ENCODE results near the gene AFF4.

DNA sequence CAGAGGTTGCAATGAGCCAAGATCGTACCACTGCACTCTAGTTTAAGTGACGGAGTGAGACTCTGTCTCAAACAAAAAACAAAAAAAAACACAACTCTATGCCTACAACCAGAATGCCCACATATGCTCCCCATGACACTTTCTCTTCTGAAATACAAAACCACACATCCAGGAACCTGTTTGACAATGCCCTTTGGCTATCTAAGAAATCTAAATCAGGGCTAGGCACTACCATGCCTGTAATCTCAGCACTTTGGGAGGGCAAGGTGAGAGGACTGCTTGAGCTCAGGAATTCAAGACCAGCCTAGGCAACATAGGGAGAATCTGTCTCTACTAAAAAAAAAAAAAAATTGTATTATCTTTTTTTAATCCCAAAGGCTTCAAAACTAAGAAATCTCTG lies 10.6 kb downstream of the AFF4 start:
- TF ChIP-seq, protein P1, sequence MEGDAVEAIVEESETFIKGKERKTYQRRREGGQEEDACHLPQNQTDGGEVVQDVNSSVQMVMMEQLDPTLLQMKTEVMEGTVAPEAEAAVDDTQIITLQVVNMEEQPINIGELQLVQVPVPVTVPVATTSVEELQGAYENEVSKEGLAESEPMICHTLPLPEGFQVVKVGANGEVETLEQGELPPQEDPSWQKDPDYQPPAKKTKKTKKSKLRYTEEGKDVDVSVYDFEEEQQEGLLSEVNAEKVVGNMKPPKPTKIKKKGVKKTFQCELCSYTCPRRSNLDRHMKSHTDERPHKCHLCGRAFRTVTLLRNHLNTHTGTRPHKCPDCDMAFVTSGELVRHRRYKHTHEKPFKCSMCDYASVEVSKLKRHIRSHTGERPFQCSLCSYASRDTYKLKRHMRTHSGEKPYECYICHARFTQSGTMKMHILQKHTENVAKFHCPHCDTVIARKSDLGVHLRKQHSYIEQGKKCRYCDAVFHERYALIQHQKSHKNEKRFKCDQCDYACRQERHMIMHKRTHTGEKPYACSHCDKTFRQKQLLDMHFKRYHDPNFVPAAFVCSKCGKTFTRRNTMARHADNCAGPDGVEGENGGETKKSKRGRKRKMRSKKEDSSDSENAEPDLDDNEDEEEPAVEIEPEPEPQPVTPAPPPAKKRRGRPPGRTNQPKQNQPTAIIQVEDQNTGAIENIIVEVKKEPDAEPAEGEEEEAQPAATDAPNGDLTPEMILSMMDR (conservative IDR thresholded peaks at IDR 0.05; ENCODE audit: low read depth, low read length) = no peak
- TF ChIP-seq EZH2 (IDR thresholded peaks at IDR 0.05; ENCODE audit: borderline replicate concordance, low read depth, low read length, poor library complexity, severe bottlenecking) = no peak

Data from A673 (cell line).